ENCODE results near the gene MYO5A.

MYO5A gene

GRCh38 chr15:52414936-52415335, 113.7 kb downstream of the MYO5A start:
- no peak overlapping the region for H3K27ac ChIP-seq
- TF ChIP-seq CTCF (conservative IDR thresholded peaks at IDR 0.05): no peak

- no peak overlapping the region for H3K27ac ChIP-seq
- no peak for TF ChIP-seq CTCF (conservative IDR thresholded peaks at IDR 0.05)
Observed at GRCh38 chr15:52408823-52409222, 119.9 kb downstream of the MYO5A start.

GRCh38 chr15:52407374-52407773, 121.3 kb downstream of the MYO5A start:
- no peak for TF ChIP-seq CTCF (conservative IDR thresholded peaks at IDR 0.05)
- no peak overlapping the region for H3K27ac ChIP-seq

GRCh38 chr15:52406601-52407000, 122.1 kb downstream of the MYO5A start:
- no peak overlapping the region for H3K27ac ChIP-seq
- no peak for TF ChIP-seq CTCF (conservative IDR thresholded peaks at IDR 0.05)

- no peak overlapping the region for H3K27ac ChIP-seq
- TF ChIP-seq CTCF (conservative IDR thresholded peaks at IDR 0.05): no peak
Observed at GRCh38 chr15:52405856-52406255, 122.8 kb downstream of the MYO5A start.

GRCh38 chr15:52397118-52397517, 131.6 kb downstream of the MYO5A start:
- no peak for TF ChIP-seq CTCF (conservative IDR thresholded peaks at IDR 0.05)
- no peak overlapping the region for H3K27ac ChIP-seq

GRCh38 chr15:52394118-52394517, 134.6 kb downstream of the MYO5A start:
- H3K27ac ChIP-seq: no peak overlapping the region
- TF ChIP-seq CTCF (conservative IDR thresholded peaks at IDR 0.05): no peak
